Measurements from ENCODE around the gene NPHP4. TPM values are rescaled to one million over a fixed set of nuclear protein-coding genes. Genes with fewer than 3 reads are reported as not detected.

NPHP4 gene
- total RNA-seq, 1 experiment from 2014 or later, result 16.8 TPM

- ATAC-seq, result no peak
- TF ChIP-seq GABPB1 (CRISPR knock-in tag; IDR thresholded peaks at IDR 0.05), result no peak
- no peak for TF ChIP-seq ZNF416 (CRISPR knock-in tag; IDR thresholded peaks at IDR 0.05)
- no peak for TF ChIP-seq ZNF121 (CRISPR knock-in tag; IDR thresholded peaks at IDR 0.05)
- TF ChIP-seq CBFB (CRISPR knock-in tag; IDR thresholded peaks at IDR 0.05; ENCODE audit: low read depth), result no peak
- Mint-ChIP-seq H3K36me3 (peaks cover 3% of the 10 kb centered on the region; the same call in 1 of the 2 replicates), H3K9me3 (no peaks in the 10 kb centered on the region), H3K27me3 (ENCODE audit: low read depth) (no peaks in the 10 kb centered on the region), H3K4me1 (peaks cover 3% of the 10 kb centered on the region; the same call in 1 of the 2 replicates), H3K27ac (no peak overlapping the region), H3K4me3 (no peak overlapping the region)
- ChIA-PET CTCF (interaction anchor here (0.6 to 1.7 kb wide), 2 partner anchors 36 to 66 kb away, joined by 3 to 7 read pairs; no protein-coding TSS in a partner anchor), POLR2A (no interaction called here)
- no peak for DNase-seq (ENCODE audit: low spot score)
These were observed 83.5 kb downstream of the NPHP4 start for GRCh38 chr1:5908461-5909375.

GRCh38 chr1:5907966-5908365, 84.3 kb downstream of the NPHP4 start:
- DNase-seq (ENCODE audit: low spot score) (no peak), ATAC-seq (no peak)
- Mint-ChIP-seq H3K4me3 (no peak overlapping the region), H3K36me3 (peaks cover 3% of the 10 kb centered on the region; the same call in 1 of the 2 replicates), H3K27me3 (ENCODE audit: low read depth) (no peaks in the 10 kb centered on the region), H3K9me3 (no peaks in the 10 kb centered on the region), H3K27ac (no peak overlapping the region), H3K4me1 (no peaks in the 10 kb centered on the region)
- CTCF ChIA-PET, result no interaction called here
- POLR2A ChIA-PET, result no interaction called here
- TF ChIP-seq ZSCAN18 (CRISPR knock-in tag; IDR thresholded peaks at IDR 0.05), result no peak
- no peak for TF ChIP-seq ZNF512 (CRISPR knock-in tag; IDR thresholded peaks at IDR 0.05; ENCODE audit: borderline replicate concordance)

GRCh38 chr1:5907386-5907785, 84.8 kb downstream of the NPHP4 start:
- Mint-ChIP-seq H3K36me3 (peaks cover 3% of the 10 kb centered on the region; the same call in 1 of the 2 replicates), H3K9me3 (no peaks in the 10 kb centered on the region), H3K27ac (no peak overlapping the region), H3K4me1 (peaks cover 2% of the 10 kb centered on the region), H3K4me3 (no peak overlapping the region), H3K27me3 (ENCODE audit: low read depth) (no peaks in the 10 kb centered on the region)
- DNase-seq (ENCODE audit: low spot score) (no peak), ATAC-seq (no peak)
- CTCF ChIA-PET, result interaction anchor here (1.6 kb wide), 1 partner anchor 60 kb away, joined by 3 read pairs; no protein-coding TSS in a partner anchor
- POLR2A ChIA-PET, result no interaction called here
- TF ChIP-seq MLX (CRISPR knock-in tag; IDR thresholded peaks at IDR 0.05) (no peak), ZNF232 (CRISPR knock-in tag; IDR thresholded peaks at IDR 0.05) (no peak), TCF7 (CRISPR knock-in tag; IDR thresholded peaks at IDR 0.05; ENCODE audit: low read depth) (no peak), NR3C1 (CRISPR knock-in tag; conservative IDR thresholded peaks at IDR 0.05; ENCODE audit: low read depth) (no peak), ZNF512 (CRISPR knock-in tag; IDR thresholded peaks at IDR 0.05; ENCODE audit: borderline replicate concordance) (no peak), ZNF671 (CRISPR knock-in tag; IDR thresholded peaks at IDR 0.05) (no peak), SP1 (CRISPR knock-in tag; conservative IDR thresholded peaks at IDR 0.05) (no peak), TP53 (CRISPR knock-in tag; IDR thresholded peaks at IDR 0.05) (no peak), AFF4 (CRISPR knock-in tag; IDR thresholded peaks at IDR 0.05; ENCODE audit: borderline replicate concordance) (no peak), MAX (CRISPR knock-in tag; IDR thresholded peaks at IDR 0.05) (no peak), MYBL2 (CRISPR knock-in tag; IDR thresholded peaks at IDR 0.05) (no peak), NFATC4 (CRISPR knock-in tag; IDR thresholded peaks at IDR 0.05) (no peak), ESRRA (CRISPR knock-in tag; IDR thresholded peaks at IDR 0.05; ENCODE audit: borderline replicate concordance) (no peak), CTCF (IDR thresholded peaks at IDR 0.05) (no peak)
